Measurements from ENCODE around the gene ZDHHC14.

ZDHHC14 gene

DNA sequence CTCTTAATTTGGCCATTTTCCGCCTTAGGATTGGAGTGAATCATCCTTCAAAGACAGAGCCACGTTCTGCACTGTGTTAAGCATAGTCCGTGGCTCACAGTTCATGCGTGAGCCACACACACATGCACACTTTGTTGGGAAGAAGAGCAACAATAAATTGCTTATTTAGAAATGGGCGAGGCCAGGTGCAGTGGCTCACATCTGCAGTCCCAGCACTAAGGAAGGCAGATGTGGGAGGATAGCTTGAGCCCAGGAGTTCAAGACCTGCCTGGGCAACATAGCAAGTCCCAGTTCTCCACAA lies 131.3 kb downstream of the ZDHHC14 start:
- FAIRE-seq, result no peak
- no peak for DNase-seq (ENCODE audit: insufficient read length, low spot score)

DNA sequence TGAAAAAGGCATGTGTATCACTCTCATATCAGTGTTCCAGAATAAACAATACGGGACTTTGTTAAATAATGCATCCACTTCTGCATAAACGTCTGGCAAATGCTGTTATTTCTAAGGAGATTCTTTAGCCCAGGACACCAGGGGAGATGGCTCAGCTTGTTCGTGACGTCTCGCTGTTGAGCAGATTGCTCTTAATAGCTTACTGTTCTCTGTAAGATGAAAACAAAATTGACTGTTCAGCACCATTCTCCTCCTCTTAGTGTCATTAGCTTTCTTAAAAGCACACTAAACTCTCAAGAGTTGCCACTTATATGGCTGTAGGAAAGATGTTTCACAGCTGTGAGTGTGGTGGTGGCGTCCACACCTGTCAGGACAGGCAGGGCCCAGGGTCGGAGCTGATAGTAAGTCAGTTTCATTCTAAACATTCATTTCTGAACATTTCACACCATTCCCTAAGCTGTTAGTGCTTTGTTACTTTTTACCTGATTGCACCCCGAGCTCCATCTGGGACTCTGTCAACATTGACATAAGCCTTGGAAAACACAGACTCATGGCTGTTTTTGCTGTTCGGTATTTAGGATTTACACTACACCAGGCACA lies 132.1 kb downstream of the ZDHHC14 start:
- DNase-seq (ENCODE audit: insufficient read length, low spot score) (no peak), FAIRE-seq (no peak)

DNA sequence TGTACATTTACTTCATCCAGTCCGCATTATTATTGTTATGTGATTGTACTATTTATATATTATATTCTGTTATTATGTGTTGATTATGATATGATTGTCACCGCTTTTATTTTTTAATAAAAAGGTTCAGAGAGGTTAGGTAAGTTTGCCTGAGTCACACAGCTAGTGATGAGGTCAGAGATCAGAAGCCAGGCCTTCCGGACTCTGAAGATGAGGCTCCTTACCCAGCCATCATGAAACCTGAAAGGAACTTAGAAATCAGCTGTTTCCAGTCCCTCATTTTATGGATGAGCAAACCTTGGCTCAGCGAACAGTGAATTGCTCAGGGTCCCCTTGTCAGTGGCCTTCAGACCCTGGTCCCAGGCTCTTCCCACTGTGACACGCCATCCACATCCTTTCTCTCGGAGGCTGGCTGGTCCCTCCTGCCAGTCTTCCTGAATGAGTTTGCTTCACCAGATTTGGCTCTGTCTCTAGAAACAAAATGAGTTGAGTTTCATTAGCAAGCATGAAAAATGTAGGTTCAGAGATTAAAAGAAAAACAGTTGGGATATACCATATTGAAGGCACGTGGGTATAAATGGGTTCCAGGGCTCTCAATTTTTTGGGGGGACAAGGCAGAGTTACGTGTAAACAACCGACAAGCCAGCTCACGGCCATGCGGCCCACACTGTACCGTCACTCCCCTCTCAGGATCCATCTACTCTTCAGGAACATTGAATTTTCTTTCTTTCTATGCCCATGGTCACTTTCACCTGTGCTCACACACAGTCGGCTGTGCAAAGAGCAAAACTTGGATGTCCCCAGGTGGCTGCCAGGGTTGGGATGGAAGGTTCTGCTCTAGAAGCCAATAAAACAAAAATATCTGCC lies 132.9 kb downstream of the ZDHHC14 start:
- no peak for DNase-seq (ENCODE audit: insufficient read length, low spot score)
- no peak for FAIRE-seq

DNA sequence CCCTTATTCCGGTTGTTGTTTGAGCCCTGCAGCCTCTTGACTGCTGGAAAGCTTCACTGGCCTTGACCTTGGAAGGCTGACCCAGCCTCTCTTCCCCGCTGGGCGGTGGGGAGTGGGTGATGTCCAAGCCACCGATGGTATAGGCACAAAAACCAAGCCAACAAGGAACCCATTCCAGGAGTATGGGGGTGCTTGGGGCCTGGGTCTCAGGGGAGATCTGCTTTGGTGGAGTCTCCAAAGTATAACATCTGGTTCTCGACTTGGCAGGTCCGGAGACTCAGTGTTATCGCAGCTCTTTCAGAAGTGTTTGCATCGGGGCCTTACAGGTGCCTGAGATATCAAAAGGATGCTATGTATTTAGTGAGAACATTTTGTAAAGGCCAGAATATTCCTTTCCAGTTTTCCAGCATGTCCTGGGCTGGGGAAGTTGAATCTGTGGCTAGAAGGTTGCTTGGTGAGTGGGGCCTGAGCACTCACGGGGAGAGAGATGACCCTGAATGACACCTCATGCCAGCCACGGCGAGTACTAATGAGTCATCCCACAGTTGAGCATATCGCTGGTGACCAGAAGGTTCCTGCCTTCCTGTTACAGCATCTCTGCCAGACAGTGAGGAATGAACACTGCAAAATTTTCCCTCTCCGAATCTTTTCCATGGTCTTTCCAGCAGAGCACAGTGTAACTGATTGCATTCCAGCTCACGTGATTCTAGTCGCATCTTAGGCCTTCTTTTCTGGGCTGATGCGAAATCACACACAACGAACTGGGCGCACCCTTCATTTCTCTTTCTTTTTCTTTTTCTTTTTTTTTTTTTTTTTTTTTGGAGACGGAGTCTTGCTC lies 133.9 kb downstream of the ZDHHC14 start:
- FAIRE-seq (peak; percentile 21), DNase-seq (ENCODE audit: insufficient read length, low spot score) (no peak)

DNA sequence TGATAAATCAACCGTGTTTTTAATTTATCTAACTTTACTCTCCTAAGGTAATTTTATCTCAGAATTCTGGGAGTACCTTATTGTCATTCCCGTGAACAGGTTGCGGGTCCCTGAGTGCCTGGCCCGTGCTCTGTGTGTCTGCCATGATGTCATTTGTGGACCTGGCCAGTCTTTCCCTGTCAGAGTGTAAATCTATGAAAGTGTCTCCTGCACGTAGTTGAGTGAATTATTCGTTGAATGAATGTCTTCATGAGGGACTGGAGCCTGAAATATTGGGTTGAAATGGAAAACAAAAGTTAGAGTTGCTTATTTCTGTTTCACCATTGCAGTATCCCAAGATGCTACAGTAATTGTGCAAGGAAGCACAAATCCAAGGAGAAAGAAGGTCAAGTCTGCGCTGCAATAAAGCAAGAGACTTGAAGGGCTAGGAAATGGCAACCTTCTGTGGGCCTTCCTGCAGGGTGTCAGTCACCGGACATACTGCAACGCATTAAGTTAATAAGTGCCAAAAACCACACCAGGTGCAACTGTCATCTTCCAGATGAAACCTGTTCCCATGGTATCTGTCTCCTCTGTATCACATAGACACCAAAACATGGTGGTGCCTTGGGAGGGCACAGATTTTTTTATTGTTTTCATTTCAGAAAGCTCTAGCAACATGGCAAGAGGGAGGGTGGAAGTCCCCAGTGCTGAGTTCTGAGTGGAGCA lies 135.5 kb downstream of the ZDHHC14 start:
- peak; percentile 57 for FAIRE-seq
- peak; percentile 29 for DNase-seq (ENCODE audit: insufficient read length, low spot score)

DNA sequence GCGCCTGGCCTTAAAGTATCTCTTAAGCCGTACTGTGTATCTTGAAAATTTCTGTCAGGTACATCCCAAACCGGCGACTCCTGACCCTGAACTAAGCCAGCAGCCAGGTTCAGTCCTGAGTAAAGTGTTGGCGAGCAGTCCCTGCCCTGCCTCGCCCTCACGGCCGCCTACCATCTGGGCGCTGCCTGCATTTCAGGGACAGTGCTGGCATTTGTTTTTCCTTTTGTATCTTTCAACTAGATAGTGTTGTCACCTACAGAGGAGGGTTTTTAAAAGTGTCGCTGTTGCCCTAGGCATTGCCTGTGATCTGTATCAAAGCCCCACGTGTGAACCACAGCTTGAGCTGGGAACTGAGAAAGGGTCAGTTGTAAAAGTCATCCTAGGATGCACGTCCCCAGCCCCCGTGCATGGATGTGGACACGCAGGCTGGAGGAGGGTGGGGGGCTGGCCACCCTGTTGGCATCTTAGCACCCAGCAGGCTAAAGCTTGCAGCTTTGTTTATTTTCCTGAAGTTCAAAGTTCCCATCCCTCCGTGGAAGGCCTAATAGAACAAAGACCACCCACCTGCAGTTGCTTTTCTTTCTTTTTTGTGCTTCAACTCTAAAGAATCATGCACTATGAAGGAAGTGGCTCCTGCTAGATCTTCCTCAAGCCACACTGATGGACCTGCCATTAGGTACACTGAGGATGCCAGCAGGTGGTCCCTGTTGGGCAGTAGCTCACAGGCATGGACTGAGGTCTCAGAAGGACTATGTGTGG lies 136.8 kb downstream of the ZDHHC14 start:
- no peak for DNase-seq (ENCODE audit: insufficient read length, low spot score)
- no peak for FAIRE-seq

DNA sequence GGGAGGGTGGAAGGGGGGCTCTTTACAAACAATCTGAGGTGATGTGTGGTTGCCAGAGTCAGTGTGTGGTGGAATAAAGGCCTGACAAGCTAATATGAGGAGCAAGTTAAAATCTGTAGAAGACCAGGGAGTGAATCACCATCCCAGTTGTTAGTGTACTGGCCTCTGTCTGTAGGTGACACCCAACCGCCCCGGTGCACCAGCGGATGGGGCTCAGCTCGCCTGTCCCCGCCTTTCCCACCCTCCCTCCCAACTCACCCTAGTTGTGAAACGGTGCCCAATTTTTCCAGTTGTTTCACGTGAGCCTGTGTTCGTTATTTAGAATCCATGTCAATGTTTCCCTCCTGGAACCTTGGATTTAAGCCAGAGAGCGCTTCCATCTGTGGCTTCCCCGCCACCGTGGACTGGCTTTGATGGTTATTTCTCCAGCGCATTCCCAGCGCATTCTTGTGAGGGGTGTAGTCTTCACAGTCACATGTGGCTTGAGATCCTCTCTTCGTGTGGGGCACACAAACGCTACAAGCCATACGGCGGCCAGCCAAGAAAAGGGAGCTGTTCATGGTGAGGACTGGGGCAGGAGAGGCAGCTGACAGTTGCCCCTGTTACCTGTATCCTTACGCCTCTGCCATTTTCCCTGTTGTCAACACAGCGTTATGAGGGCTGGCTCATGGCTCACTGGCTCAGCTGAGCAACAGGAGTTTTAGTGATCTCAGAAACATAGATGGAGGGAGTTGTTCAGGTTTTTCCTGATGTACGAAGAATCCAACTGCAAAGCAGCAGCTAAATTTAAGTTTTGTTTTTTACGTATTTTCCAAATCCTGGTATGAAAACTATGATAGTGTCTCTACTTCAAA lies 137.6 kb downstream of the ZDHHC14 start:
- DNase-seq (ENCODE audit: insufficient read length, low spot score) (no peak), FAIRE-seq (no peak)

DNA sequence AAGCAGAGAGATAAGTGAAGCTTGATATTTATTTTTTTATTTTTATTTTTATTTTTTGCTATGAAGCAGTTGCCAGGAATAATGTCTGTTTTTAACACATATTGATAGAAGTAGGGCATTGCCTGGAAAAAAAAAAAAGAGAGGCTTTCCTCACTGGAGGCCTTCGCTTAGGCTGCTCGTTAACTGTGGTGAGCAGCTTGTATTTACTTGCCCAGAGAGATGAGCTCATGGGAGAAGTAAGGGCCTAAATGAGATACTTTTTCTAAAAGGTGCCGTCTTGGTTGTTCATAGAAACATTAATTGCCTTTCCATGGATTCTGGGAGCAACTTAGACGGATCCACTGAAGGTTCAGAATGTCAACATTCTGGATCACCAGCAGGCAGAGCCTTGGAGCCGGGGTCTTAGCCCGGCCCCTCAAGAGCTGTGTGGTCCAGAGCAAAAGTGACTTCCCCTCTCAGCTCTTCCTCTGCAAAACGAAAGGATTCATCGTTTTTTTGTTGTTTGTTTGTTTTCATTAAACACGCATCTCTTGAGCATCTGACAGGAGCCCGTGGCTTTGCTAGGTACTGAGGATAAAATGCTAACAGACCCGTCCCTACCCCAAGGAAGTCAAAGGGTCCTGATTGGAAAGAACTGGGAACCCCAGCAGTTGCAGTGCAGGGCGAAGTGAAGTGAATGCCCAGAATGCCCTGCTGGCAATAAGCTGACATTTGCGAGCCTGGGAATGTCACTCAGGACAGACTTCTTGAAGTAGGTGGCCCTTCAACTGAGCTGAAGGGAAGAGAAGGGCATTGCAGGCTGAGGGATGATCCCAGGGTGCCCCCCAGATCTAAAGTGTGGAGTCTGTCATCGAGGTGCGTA lies 138.5 kb downstream of the ZDHHC14 start:
- no peak for DNase-seq (ENCODE audit: insufficient read length, low spot score)
- no peak for FAIRE-seq

DNA sequence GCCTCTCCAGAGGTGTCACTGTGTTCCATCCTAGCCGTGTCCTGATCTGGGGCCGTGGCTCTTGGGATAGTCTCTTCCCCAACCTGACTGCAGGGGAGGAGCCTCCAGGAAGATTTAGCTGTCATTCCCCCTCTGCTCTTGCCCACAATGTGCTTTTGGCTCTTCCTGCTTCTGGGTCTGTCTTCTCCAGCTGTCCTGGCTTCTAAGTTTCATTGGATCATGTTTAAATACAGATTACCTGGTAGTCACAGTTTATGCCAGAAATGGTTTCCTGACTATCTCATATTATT lies 139.1 kb downstream of the ZDHHC14 start:
- DNase-seq (ENCODE audit: insufficient read length, low spot score) (no peak), FAIRE-seq (no peak)

DNA sequence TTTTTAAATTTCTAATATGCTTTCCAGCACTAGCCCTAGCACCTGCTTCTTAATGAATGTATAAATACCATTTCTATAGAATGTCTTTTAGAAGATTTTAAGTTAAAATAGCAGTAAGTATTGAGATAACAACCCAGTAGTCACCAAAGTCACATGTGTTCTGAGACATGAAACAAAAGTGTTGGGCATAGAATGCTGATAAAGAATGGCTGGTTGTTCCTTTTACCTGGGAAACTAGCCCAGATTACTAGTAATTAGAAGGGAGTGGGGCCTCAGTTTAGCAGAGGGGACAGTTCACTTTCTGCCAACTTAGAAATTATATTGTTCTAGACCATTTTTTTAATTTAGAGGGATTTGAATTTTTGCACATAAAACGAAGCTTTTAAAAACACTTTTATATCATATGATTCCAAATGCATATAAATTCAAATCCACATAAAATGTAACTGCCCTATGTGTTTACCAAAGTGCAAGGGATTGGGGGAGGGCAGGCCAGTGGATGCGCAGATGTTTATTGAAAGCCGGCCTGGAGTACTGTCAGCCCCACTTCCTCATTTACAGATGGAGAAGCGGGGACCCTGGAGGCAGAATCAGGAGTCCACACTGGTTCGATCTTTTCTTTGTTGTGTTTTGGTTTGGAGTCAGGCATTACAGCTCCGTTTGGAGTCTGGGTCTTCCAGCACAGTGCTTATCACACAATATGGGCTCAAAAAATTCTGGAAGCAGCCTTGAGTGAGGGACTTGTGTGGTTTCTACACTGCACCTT lies 139.8 kb downstream of the ZDHHC14 start:
- FAIRE-seq (no peak), DNase-seq (ENCODE audit: insufficient read length, low spot score) (no peak)

DNA sequence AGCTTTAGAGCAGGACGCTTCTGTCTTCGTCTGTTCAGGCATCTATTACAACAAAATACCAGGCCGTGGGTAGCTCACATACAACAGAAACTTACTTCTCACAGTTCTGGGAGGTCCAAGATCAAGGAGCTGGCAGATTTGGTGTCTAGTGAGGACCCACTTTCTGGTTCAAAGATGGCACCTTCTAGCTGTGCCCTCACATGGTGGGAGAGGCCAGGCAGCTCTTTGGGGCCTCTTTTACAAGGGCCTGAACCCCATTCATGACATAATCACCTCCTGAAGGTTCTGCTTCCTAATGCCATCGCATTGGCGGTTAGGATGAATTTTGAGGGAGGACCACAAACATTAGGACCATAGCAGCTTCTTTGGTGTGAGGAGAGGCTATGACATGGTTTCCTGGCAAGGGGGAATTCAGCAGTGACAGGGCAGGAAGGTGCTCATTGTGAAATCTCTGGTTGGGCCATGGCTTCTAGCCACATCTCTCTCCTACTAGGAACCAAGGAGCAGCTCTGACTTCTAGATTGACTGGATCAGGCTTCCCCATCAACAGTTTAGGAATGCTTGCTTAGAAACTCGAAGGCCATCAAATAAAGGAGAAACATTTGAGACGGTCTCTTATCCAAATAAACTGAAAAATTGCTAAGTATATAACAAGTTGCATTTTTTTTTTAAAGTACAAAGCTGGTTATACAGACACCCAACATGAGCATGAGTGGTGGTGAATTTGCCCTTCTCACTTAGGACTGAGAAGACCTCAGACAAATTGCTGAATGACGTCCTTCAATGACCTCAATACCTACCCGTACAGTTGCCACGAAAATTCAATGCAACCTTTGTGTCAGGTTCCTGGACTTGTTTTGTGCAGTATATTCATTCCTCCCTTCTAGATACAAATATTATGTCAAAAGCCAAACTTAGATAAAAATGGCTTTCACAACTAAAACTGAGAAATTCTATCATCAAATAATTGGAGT lies 140.7 kb downstream of the ZDHHC14 start:
- no peak for DNase-seq (ENCODE audit: insufficient read length, low spot score)
- FAIRE-seq, result no peak

DNA sequence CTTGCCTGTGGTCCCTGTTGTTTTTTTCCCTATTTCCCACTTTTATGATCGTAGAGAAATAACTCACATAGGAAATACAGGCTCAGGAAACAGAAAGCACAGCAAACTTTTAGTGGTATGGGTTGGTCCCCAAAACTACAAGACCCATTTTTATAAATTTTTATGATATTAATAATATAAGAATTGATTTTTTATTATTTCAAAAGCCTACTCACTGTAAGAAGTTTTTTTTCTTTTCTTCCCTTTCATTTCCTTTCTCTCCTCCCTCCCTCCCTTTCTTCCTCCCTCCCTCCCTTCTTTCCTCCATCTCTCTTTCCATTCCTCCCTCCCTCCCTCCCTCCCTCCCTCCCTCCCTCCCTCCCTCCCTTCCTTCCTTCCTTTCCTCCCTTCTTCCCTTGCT lies 141.5 kb downstream of the ZDHHC14 start:
- FAIRE-seq, result no peak

DNA sequence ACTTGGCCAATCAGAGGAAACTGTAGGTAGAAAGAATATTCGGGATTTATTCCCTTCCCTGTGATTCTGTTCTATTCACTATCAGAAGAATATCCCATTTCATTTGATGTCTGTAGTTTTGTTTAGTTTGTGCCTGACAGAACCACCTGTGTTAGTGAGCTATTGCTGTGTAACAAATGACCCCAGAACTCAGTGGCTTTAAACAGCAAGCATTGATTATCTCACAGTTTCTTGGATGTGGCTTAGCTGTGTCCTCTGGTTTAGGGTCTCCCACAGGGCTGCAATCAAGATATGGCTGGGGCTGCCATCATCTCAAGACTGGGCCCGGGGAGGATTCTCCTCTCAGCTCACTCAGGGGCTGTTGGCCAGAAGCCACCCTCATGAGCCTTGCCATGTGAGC lies 143.7 kb downstream of the ZDHHC14 start:
- FAIRE-seq (no peak), DNase-seq (ENCODE audit: insufficient read length, low spot score) (no peak)

More for the DNA sequence above, 141.5 kb downstream of the ZDHHC14 start:
- DNase-seq (ENCODE audit: insufficient read length, low spot score), result no peak

DNA sequence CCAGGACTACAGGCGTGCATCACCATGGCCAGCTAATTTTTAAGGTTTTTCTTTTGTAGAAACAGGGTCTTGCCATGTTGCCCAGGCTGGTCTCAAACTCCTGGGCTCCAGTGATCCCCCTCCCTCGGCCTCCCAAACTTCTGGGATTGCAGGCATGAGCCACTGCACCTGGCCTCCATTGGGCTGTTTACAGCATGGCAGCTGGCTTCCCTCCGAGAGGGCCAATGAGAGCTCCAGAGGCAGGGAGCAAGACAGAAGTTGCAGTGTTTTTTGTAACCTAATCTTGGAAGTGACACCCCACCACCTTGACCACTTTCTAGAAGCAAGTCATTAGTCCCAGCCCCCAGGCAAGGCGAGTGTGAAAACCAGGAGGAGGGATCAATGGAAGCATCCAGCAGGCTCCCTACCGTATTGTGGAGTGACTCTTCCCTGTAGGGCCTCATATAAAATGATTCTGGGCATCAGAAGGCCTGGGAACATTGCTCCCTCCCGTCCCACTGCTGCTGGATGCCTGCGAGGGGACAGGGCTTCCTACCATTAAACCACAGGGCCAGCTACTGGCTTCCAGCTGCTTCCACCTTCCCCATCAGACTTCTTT lies 144.4 kb downstream of the ZDHHC14 start:
- FAIRE-seq, result no peak
- no peak for DNase-seq (ENCODE audit: insufficient read length, low spot score)

DNA sequence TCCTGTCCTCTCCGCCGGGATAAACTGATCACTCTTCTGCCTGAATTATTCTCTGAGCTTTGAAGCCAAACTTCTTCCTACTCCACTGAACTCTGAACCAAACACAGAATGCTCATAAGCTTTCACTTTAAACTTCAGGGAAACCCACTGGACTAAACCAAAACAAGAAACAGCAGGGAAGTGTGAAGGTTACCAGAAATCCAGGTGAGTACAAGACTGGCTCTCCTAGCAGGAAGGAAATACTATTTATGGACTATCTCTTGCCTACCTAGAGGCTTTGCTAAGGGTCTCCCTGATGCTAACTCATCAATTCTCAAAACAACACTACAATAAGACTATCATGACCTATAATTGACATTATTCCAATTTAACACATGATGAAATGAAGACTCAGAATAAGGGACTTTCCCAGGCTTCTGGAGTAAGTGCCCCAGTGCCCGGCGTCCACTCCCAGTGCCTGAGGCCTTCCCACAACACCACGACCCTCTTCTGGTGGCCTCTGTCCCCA lies 145.0 kb downstream of the ZDHHC14 start:
- DNase-seq (ENCODE audit: insufficient read length, low spot score) (no peak), FAIRE-seq (no peak)

DNA sequence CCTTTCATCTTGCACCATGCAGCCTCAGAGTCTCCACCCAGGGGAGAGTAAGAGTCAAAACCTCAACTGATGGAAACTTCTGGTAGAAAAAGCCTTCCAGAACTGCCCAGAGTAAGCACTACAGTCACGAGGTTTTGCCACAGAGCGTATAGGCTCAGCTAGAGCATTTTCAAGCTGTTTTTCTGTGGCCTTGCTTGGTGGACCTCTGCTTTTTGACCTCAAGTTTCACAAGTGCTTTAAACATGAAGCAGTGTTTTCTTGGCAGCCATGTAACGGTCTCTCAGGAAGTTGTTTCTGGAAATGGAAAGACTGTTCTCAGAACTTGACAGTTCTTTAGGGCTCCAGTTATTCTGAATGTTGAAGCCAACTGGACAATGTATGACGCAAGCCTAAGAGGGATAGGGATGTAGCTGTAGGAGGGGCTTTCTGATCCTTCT lies 146.5 kb downstream of the ZDHHC14 start:
- FAIRE-seq, result peak; percentile 89

More for the DNA sequence above, 146.5 kb downstream of the ZDHHC14 start:
- peak; percentile 44 for DNase-seq (ENCODE audit: insufficient read length, low spot score)
